HCT116 (cell line): ENCODE measurements around the gene SMR3A. TPM values are rescaled to one million over a fixed set of nuclear protein-coding genes. Genes with fewer than 3 reads are reported as not detected.

Experiments
- ATAC-seq: fragments of 200-7000 bp; cut with Tn5 transposase; 2 replicates; pipeline ENCODE4 v1.9.1; 2020; ENCODE audit warnings: mild to moderate bottlenecking, moderate library complexity
- BruUV-seq: library from RNA; stranded (reverse); fragments of 400-500 nt; replicated peaks from 2 replicates; lab custom pipeline; 2021; lab: Mats Ljungman, UMichigan
- CTCF ChIA-PET: fragments of 300-600 bp; sonication (Branson Sonifier 250); formaldehyde crosslinking; loops from one replicate; lab custom pipeline; 2021; ENCODE audit warnings: antibody characterized with exemption; lab: Charles Lee
- POLR2A ChIA-PET: fragments of 300-600, 350-600 bp; sonication (Branson Sonifier 250); formaldehyde crosslinking; loops from one replicate; lab custom pipeline; 2021; ENCODE audit warnings: antibody characterized with exemption; lab: Charles Lee
- RAD21 ChIA-PET, 2 experiments: fragments of 300-600 bp; sonication (Branson Sonifier 250); formaldehyde crosslinking; loops; one replicate each; lab custom pipeline; 2023; ENCODE audit warnings: low total read pairs in 2 of 2; ENCODE audit not compliant: uncharacterized antibody in 2 of 2, unreplicated experiment in 2 of 2, low non-redundant PET in 1 of 2; lab: Charles Lee
- DNase-seq: peaks from one replicate; pipeline ENCODE4 v3.0.0-alpha.2; 2010; ENCODE audit warnings: low read depth, low spot score
- H2AFZ ChIP-seq: fragments of 200-600 bp; shearing (Covaris generic), sonication (generic); 2 replicates; pipeline ENCODE4 v1.6.1; 2017; ENCODE audit warnings: low read depth, mixed run types, mixed read lengths, antibody characterized with exemption, low read length; ENCODE audit not compliant: poor library complexity, severe bottlenecking
- H3K27ac ChIP-seq: 2 replicates; pipeline ENCODE4 v1.5.1; 2012; ENCODE audit warnings: low read depth, low read length
- H3K27me3 ChIP-seq: fragments of 200-600 bp; sonication (generic); 2 replicates; pipeline ENCODE4 v1.6.1; 2016; ENCODE audit warnings: mixed run types, low read length, mixed read lengths; ENCODE audit not compliant: insufficient read depth
- H3K36me3 ChIP-seq, 2 experiments: fragments of 200-500 bp in 1 of 2; fragments of 200-600 bp in 1 of 2; sonication (Bioruptor generic) in 1 of 2; sonication (generic) in 1 of 2; 2 replicates each; pipeline versions ENCODE4 v1.5.1 to v1.6.1; 2014 to 2016; ENCODE audit warnings: low read length in 2 of 2, inconsistent platforms in 1 of 2, mixed read lengths in 1 of 2, mixed run types in 1 of 2; ENCODE audit not compliant: insufficient read depth in 2 of 2, control insufficient read depth in 1 of 2
- H3K4me1 ChIP-seq, 2 experiments: fragments of 200-600 bp in 1 of 2; sonication (generic) in 1 of 2; 2 replicates each; pipeline versions ENCODE4 v1.5.1 to v1.6.1; 2012 to 2017; ENCODE audit warnings: low read length in 2 of 2, inconsistent platforms in 1 of 2, mild to moderate bottlenecking in 1 of 2, mixed read lengths in 1 of 2, mixed run types in 1 of 2, moderate library complexity in 1 of 2; ENCODE audit not compliant: insufficient read depth in 2 of 2, control insufficient read depth in 1 of 2
- H3K4me2 ChIP-seq: fragments of 200-600 bp; sonication (generic); 2 replicates; pipeline ENCODE4 v1.6.1; 2017; ENCODE audit warnings: mixed run types, low read length, mixed read lengths
- H3K4me3 ChIP-seq, 2 experiments: fragments of 200-600 bp in 1 of 2; sonication (generic) in 1 of 2; replicated peaks in 1 of 2; 2 replicates each; pipeline ENCODE4 v1.5.1; 2011 to 2016; ENCODE audit warnings: low read length in 2 of 2, control low read depth in 1 of 2, low read depth in 1 of 2, mild to moderate bottlenecking in 1 of 2, mixed read lengths in 1 of 2, mixed run types in 1 of 2
- H3K79me2 ChIP-seq: fragments of 200-600 bp; sonication (generic); 2 replicates; pipeline ENCODE4 v1.6.1; 2017; ENCODE audit warnings: mild to moderate bottlenecking, mixed run types, low read length, moderate library complexity, mixed read lengths; ENCODE audit not compliant: insufficient read depth
- H3K9ac ChIP-seq: fragments of 200-600 bp; sonication (generic); 2 replicates; pipeline ENCODE4 v1.6.1; 2016; ENCODE audit warnings: low read length, mixed read lengths
- H3K9me2 ChIP-seq: fragments of 200-600 bp; sonication (generic), shearing (Covaris generic); 2 replicates; pipeline ENCODE4 v1.6.1; 2017; ENCODE audit warnings: mixed run types, mild to moderate bottlenecking, moderate library complexity; ENCODE audit not compliant: insufficient read depth
- H3K9me3 ChIP-seq, 2 experiments: fragments of 200-500 bp in 1 of 2; fragments of 200-600 bp in 1 of 2; sonication (Bioruptor generic) in 1 of 2; sonication (generic) in 1 of 2; 2 replicates each; pipeline ENCODE4 v1.6.1; 2014 to 2017; ENCODE audit warnings: low read length in 2 of 2, mixed read lengths in 2 of 2, inconsistent platforms in 1 of 2, low read depth in 1 of 2, mild to moderate bottlenecking in 1 of 2, mixed run types in 1 of 2, moderate library complexity in 1 of 2; ENCODE audit not compliant: control insufficient read depth in 1 of 2, insufficient read depth in 1 of 2
- H4K20me1 ChIP-seq: fragments of 200-600 bp; sonication (generic), shearing (Covaris generic); 2 replicates; pipeline ENCODE4 v1.6.1; 2017; ENCODE audit warnings: mixed run types, mild to moderate bottlenecking, moderate library complexity; ENCODE audit not compliant: insufficient read depth
- CBX3 ChIP-seq: IDR thresholded peaks from 2 replicates; pipeline ENCODE4 v1.6.1; 2012; ENCODE audit warnings: low read depth
- CEBPB ChIP-seq: IDR thresholded peaks from 2 replicates; pipeline ENCODE4 v1.6.1; 2012; ENCODE audit warnings: low read depth
- EZH2phosphoT487 ChIP-seq: fragments of 200-600 bp; IDR thresholded peaks from 2 replicates; pipeline ENCODE4 v1.6.1; 2018; ENCODE audit warnings: antibody characterized with exemption, borderline replicate concordance
- POLR2AphosphoS5 ChIP-seq: IDR thresholded peaks from 2 replicates; pipeline ENCODE4 v1.6.1; 2011; ENCODE audit warnings: mild to moderate bottlenecking, low read depth, low read length, moderate library complexity
- SP1 ChIP-seq: IDR thresholded peaks from 2 replicates; pipeline ENCODE4 v1.6.1; 2012; ENCODE audit warnings: low read depth
- TCF7L2 ChIP-seq: IDR thresholded peaks from 2 replicates; pipeline ENCODE4 v1.7.0; 2011; ENCODE audit warnings: borderline replicate concordance, inconsistent platforms; ENCODE audit not compliant: insufficient read depth, insufficient read length; ENCODE audit errors: extremely low read depth
- YY1 ChIP-seq: IDR thresholded peaks from 2 replicates; pipeline ENCODE4 v1.6.1; 2011; ENCODE audit warnings: low read length, low read depth, moderate library complexity, mild to moderate bottlenecking; ENCODE audit not compliant: insufficient replicate concordance; ENCODE audit errors: extremely low read depth
- intact Hi-C: fragments of 100-400 bp; cut with micrococcal nuclease; formaldehyde crosslinking; loops from 2 replicates; pipeline ENCODE4 v1.10.0; 2022
- total RNA-seq: library from RNA; stranded (reverse); gene quantifications from one replicate; pipeline ENCODE4 v1.2.1, GENCODE V29; 2021; ENCODE audit not compliant: unreplicated experiment
- TF ChIP-seq, protein P1 (sequence below), 3 experiments: fragments of 200-600 bp in 1 of 3; sonication (generic) in 1 of 3; IDR thresholded peaks in 2 of 3; conservative IDR thresholded peaks in 1 of 3; 2 replicates each; pipeline ENCODE4 v1.5.1; 2012 to 2017; ENCODE audit warnings: low read depth in 2 of 3, low read length in 2 of 3, antibody characterized with exemption in 1 of 3, borderline replicate concordance in 1 of 3, control low read depth in 1 of 3, mild to moderate bottlenecking in 1 of 3, mixed read lengths in 1 of 3, mixed run types in 1 of 3, moderate library complexity in 1 of 3; ENCODE audit not compliant: insufficient read depth in 1 of 3
- TF ChIP-seq, protein P2 (sequence below): IDR thresholded peaks from 2 replicates; pipeline ENCODE4 v1.6.1; 2012

The SMR3A gene
- total RNA-seq, 1 experiment from 2014 or later, result not detected

DNA sequence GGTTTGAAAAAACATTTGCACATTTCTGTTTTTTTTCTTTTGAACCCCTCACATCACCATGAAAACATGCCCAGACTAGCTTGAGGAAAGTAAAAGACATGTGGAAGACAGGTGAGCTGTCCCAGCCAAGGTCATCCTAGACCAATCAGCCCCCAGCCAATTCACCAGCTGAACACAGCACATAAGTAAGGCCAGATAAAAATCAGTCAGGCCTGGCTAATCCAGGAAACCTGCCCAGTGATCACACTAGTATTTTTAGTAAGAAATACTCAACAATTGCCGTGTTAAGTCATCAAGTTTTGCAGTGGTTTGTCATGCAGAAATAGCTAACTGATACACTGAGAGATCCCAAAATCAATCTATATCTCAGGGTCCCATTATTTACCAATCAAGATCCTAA lies 4.4 kb upstream of the SMR3A start:
- no TSS peak for BruUV-seq

DNA sequence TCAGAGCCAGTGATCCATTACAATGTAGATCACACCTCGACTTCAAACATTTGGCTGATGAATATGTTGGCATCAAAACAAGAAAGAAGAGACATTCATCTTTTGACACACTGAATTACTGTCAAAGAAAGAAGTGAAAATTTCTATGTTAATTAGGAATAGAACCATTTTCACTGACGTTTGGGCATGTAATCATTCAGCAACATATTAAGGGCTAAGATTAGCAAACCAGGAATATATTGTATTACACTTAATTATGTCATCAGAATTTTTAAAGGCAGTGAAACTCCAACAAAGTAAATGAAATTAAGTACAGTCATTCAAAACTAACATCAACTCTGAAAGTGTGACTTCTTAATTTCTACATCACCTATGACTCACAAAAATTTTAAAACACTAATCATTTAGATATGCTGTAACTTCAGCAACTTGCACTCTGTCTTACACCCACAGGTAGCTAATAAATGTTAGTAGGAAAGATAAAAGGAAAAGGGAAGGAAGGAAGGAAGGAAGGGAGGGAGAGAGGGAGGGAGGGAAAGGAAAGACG lies 1.4 kb upstream of the SMR3A start:
- ChIA-PET RAD21 (no interaction called here), POLR2A (no interaction called here), CTCF (no interaction called here)
- Histone ChIP-seq H2AFZ (no peak overlapping the region), H3K4me3 (no peak overlapping the region), H3K4me2 (no peak overlapping the region), H3K36me3 (no peaks in the 10 kb centered on the region), H3K79me2 (no peaks in the 10 kb centered on the region), H3K4me1 (no peaks in the 10 kb centered on the region), H3K27ac (no peak overlapping the region), H3K27me3 (no peaks in the 10 kb centered on the region), H3K9me3 (no peaks in the 10 kb centered on the region), H3K9me2 (no peaks in the 10 kb centered on the region), H4K20me1 (no peaks in the 10 kb centered on the region), H3K9ac (no peak overlapping the region)
- no peak for ATAC-seq
- intact Hi-C loops, result no loop called here
- no peak for DNase-seq
- no TSS peak for BruUV-seq
- TF ChIP-seq CBX3 (no peak), SP1 (no peak), YY1 (no peak), CEBPB (no peak)
- TF ChIP-seq, protein P1, sequence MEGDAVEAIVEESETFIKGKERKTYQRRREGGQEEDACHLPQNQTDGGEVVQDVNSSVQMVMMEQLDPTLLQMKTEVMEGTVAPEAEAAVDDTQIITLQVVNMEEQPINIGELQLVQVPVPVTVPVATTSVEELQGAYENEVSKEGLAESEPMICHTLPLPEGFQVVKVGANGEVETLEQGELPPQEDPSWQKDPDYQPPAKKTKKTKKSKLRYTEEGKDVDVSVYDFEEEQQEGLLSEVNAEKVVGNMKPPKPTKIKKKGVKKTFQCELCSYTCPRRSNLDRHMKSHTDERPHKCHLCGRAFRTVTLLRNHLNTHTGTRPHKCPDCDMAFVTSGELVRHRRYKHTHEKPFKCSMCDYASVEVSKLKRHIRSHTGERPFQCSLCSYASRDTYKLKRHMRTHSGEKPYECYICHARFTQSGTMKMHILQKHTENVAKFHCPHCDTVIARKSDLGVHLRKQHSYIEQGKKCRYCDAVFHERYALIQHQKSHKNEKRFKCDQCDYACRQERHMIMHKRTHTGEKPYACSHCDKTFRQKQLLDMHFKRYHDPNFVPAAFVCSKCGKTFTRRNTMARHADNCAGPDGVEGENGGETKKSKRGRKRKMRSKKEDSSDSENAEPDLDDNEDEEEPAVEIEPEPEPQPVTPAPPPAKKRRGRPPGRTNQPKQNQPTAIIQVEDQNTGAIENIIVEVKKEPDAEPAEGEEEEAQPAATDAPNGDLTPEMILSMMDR (IDR thresholded peaks at IDR 0.05 in 2 of 3, conservative IDR thresholded peaks at IDR 0.05 in 1 of 3; ENCODE audit: borderline replicate concordance in 1 of 3, insufficient read depth in 1 of 3, low read depth in 2 of 3, low read length in 2 of 3), result no peak

More for the DNA sequence above, 4.4 kb upstream of the SMR3A start:
- Histone ChIP-seq H3K27me3 (no peaks in the 10 kb centered on the region), H3K9me3 (no peaks in the 10 kb centered on the region), H3K79me2 (no peaks in the 10 kb centered on the region), H3K9me2 (no peaks in the 10 kb centered on the region), H3K4me2 (no peak overlapping the region), H3K27ac (no peak overlapping the region), H3K36me3 (no peaks in the 10 kb centered on the region), H4K20me1 (no peaks in the 10 kb centered on the region), H2AFZ (no peak overlapping the region), H3K4me3 (no peak overlapping the region), H3K4me1 (no peaks in the 10 kb centered on the region), H3K9ac (no peak overlapping the region)
- TF ChIP-seq POLR2AphosphoS5 (no peak), EZH2phosphoT487 (no peak), YY1 (no peak), TCF7L2 (no peak)
- TF ChIP-seq, protein P2, sequence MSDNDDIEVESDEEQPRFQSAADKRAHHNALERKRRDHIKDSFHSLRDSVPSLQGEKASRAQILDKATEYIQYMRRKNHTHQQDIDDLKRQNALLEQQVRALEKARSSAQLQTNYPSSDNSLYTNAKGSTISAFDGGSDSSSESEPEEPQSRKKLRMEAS, result no peak
- CTCF ChIA-PET, result no interaction called here
- RAD21 ChIA-PET, result no interaction called here
- POLR2A ChIA-PET, result no interaction called here
- intact Hi-C loops, result no loop called here
- no peak for DNase-seq
- no peak for ATAC-seq
